Uterus (tissue), 2 donors: Measurements from ENCODE around the gene THSD4.

ENCODE experiments used
- CTCF ChIP-seq, 4 experiments: fragments of 200-600 bp in 2 of 4; fragments of 450-650 bp in 2 of 4; sonication (generic) in 2 of 4; IDR thresholded peaks; one replicate each; pipeline ENCODE4 v1.5.1; 2016 to 2019; ENCODE audit warnings: antibody characterized with exemption in 4 of 4, mild to moderate bottlenecking in 2 of 4, moderate library complexity in 1 of 4
- POLR2A ChIP-seq, 2 donors: fragments of 450-650 bp; IDR thresholded peaks; one replicate each; pipeline ENCODE4 v1.6.1; 2016; ENCODE audit warnings: antibody characterized with exemption in 2 of 2, mild to moderate bottlenecking in 1 of 2, moderate library complexity in 1 of 2

- TF ChIP-seq CTCF (IDR thresholded peaks at IDR 0.05) (no peak), POLR2A (IDR thresholded peaks at IDR 0.05) (no peak)
Observed at GRCh38 chr15:71170163-71170562, 54.9 kb downstream of the THSD4 start.
